Measurements from ENCODE around the gene CENPP.

The CENPP gene

DNA sequence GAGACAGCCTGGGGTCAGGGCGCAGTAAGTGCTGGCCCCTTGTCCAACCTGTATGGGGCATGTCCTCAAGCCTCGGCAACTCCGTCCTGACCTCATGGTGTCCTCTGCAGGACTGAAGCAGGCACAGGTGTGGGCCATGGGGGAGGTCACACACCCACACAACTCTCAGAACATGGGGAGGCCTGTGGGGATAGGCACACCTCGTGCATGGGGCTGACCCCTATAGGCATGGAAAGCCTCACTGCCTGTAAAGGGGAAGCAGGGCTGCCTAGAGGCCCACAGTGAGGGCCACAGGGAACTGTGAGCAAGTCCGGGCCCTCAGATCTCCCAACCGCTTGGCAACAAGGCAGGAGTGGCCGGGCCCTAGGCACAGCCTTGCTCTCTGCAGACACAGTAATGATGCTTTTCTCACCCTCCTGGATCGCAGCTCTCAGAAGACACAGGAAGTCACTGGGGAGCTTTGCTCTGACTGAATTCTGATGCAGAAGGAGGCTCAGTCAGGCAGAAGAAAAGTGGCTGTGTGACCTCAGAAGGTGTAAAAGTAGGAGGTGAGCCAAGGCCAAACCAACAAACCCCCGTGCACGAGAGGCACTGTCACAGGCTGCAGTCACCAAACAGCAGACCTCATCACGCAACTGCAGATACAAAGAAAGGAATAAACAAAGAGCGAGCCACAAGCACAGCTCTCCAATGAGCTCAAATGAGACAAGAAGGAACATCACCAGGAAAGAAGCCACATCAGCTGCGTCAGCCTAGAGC lies 338.8 kb downstream of the CENPP start:
- in situ Hi-C loops (cut with HindIII; ENCODE audit: low sequenced_read_pairs): no loop called here

DNA sequence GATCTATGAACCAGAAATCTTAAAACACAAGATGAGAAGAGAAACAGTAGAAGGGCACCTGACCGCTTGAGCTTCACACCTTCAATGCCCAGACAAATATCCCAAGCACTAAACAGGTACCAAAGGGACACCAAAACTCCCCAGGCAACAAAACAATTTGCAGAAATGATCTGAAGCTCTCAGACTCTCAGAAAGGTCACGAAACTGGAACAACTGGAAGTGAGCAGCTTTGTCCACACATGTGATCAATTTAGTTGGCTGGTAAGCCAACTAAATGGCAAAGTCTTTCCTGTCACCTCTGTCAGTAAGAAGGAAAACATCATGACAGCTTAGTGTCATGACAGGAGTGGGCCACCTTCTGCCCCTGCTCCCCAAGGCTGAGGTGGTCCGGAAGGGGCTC lies 340.1 kb downstream of the CENPP start:
- in situ Hi-C loops (cut with HindIII; ENCODE audit: low sequenced_read_pairs): no loop called here

GRCh38 chr9:92666236-92666635 lies 340.5 kb downstream of the CENPP start:
- in situ Hi-C loops (cut with HindIII; ENCODE audit: low sequenced_read_pairs): no loop called here

DNA sequence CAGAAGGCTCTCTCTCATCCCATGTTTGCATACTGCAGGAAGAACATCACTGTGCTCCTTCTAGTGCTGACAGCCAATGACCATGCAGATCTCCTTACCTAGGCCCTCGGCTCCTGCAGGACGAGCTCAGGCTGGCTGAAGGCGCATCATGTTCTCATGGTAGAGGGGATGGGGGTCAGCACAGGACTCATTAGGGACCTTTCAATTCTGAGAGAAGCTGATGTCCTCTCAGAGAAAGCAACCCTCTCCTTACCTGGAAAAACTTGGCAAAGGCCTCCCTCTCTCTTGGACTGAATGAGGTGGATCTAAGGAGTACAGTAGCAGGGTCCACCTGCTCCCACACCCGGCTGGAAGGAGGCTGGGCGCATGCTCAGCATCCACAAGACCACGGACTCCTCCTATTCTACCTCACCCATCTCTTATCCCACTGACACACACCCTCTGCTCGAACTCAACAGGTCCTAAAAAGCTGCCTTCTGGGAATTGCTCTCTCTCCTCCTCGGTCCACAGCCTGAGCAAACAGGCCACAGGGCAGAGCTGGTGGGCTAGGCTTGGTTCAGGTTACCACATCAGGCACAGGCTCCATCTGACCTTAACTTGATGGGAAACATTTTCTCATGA lies 341.3 kb downstream of the CENPP start:
- in situ Hi-C loops (cut with HindIII; ENCODE audit: low sequenced_read_pairs): no loop called here

- in situ Hi-C loops (cut with HindIII; ENCODE audit: low sequenced_read_pairs): no loop called here
Measured at GRCh38 chr9:92668746-92669526, 343.2 kb downstream of the CENPP start.

DNA sequence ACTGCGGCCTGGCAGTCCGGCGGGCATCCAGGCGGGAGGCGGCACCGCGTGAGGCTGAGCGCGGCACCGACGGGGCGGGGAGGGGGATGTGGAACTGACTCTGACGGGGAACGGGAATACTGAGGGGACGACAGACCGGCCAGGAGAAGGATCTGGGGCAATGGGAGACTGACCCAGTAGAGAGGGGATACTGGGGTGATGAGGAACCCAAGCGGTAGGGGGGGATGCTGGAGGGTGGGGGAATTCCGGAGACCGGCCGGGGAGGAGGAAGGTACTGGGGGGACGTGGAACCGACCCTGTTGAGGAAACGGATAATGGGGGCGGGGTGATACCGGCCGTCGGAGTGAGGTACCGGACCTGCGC lies 343.8 kb downstream of the CENPP start:
- in situ Hi-C loops (cut with HindIII; ENCODE audit: low sequenced_read_pairs): no loop called here

All from endothelial cell of hepatic sinusoid (primary cell).